GM12865 (cell line): Measurements from ENCODE around the gene JMJD8.

Experiments used
- DNase-seq: peaks from one replicate; pipeline ENCODE4 v3.0.0; 2010; ENCODE audit warnings: low read depth
- H3K4me3 ChIP-seq: 2 replicates; pipeline ENCODE4 v1.5.1; 2011; ENCODE audit warnings: mild to moderate bottlenecking, low read depth, low read length, control low read depth
- TF ChIP-seq, protein P1 (sequence below): IDR thresholded peaks from 2 replicates; pipeline ENCODE4 v1.5.1; 2011; ENCODE audit warnings: low read length, control low read depth, low read depth, inconsistent platforms; ENCODE audit not compliant: insufficient read depth; ENCODE audit errors: missing control alignments

Gene JMJD8

GRCh38 chr16:720990-721764, 37.0 kb upstream of the JMJD8 start, which contains the start of gene ANTKMT:
Gene ANTKMT (plus strand): TSS chr16:721146. CDS start chr16:721275, 129 bp downstream.
- peak within 1 kb of the TSS; percentile 86 for H3K4me3 ChIP-seq
- peak; percentile 95 for DNase-seq
- TF ChIP-seq, protein P1, sequence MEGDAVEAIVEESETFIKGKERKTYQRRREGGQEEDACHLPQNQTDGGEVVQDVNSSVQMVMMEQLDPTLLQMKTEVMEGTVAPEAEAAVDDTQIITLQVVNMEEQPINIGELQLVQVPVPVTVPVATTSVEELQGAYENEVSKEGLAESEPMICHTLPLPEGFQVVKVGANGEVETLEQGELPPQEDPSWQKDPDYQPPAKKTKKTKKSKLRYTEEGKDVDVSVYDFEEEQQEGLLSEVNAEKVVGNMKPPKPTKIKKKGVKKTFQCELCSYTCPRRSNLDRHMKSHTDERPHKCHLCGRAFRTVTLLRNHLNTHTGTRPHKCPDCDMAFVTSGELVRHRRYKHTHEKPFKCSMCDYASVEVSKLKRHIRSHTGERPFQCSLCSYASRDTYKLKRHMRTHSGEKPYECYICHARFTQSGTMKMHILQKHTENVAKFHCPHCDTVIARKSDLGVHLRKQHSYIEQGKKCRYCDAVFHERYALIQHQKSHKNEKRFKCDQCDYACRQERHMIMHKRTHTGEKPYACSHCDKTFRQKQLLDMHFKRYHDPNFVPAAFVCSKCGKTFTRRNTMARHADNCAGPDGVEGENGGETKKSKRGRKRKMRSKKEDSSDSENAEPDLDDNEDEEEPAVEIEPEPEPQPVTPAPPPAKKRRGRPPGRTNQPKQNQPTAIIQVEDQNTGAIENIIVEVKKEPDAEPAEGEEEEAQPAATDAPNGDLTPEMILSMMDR, result no peak

DNA sequence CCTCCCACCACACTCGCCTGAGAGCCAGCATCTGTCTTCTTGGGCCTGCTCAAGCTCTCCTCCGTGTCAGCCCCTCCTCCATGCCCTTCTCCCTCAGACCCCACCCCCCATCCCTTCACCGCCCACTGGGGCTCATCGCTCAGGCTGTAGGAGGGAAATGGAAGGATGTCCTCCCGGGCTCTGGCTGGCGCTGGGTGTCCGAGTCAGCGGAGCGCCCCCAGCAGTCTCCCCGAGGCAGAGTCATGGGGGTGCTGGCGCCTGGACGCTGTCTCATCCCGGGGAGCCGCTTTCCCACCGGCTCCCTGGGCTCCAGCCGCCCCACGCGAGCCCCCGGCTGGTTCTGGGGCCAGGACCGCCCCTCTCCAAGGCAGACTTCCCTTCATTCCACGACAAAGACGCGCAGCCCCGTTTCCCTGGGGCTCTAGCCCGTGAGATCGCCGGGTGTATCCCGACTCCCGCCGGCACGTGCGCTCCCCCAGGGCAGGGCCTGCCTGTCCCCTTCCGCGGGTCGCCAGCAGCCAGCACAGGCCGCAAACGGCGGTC, 36.4 kb upstream of the JMJD8 start:
- H3K4me3 ChIP-seq, result peak overlapping the region; percentile 86
- TF ChIP-seq, protein P1, result peak; percentile 21
- DNase-seq, result peak; percentile 85

GRCh38 chr16:719815-720446, 35.8 kb upstream of the JMJD8 start:
- no peak for DNase-seq
- H3K4me3 ChIP-seq, result peak overlapping the region; percentile 86
- TF ChIP-seq, protein P1, result no peak

- no peak for DNase-seq
- H3K4me3 ChIP-seq, result no peak overlapping the region
- TF ChIP-seq, protein P1, result no peak
Observed at GRCh38 chr16:718922-719321, 34.8 kb upstream of the JMJD8 start.

DNA sequence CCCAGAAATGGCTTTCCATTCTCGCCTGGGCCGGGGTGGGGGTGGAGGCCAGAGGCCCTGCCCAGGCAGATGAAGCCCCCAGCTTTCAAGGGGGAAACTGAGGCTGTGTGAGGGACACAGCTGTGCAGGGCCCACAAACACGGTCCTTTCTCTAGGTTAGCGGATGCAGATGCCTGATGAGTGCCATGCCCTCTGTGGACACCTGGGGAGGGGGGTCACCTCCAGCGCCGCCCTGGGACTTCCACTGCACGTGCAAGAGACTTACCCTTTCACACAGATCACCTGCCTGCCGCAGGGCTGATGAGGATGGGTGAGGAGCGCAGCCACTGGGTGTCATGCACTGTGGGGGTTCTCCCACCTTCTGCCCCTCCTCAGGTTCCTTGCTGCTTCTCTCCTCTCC, 34.3 kb upstream of the JMJD8 start:
- no peak overlapping the region for H3K4me3 ChIP-seq
- TF ChIP-seq, protein P1, result no peak
- no peak for DNase-seq

GRCh38 chr16:717450-718245, 33.5 kb upstream of the JMJD8 start:
- H3K4me3 ChIP-seq, result no peak overlapping the region
- TF ChIP-seq, protein P1, result no peak
- no peak for DNase-seq
